GM19467 (cell line): ENCODE data around the gene MEGF6.
"Not testable (repeated sequence)": the region's sequence is repeated elsewhere in the genome, so short reads cannot be mapped to it uniquely, and the experiment has no call there.

ENCODE experiments used
- ATAC-seq: cut with Tn5 transposase; IDR thresholded peaks from one replicate; pipeline ENCODE4 v1.9.1; 2021; ENCODE audit warnings: mild to moderate bottlenecking, moderate library complexity; ENCODE audit not compliant: unreplicated experiment

The MEGF6 gene

DNA sequence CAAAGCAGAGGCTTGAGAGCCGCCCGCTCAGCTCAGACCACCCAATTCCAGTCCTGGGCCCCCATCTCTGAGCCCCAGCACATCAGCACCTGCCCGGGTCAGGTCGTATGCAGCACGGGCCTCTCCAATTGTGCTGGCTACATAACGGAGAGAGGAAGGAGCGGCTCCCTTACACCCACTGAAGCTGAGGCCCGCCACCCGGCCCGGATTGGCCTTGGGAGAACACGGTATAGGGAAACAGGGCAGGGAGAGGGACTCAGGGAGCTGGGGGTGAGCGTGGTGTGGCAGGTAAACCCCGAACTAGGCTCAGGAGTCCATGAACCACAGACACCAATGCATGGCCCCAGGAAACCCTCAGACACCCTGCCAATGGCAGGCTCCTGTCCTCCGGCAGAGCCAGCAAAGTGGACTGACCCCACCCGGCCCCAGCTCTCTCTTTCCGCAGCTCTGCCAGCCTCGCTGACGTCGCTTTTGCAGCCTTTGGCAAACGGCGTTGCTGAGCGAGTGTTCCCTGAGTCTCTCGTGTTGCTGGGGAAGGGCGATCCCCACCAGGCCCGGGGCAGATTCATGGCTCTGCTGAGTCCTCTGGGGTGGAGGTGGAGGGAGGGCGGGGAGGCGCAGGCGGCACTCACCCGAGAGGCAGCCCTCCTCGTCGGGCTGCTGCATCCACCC lies 16.5 kb downstream of the MEGF6 start:
- no peak for ATAC-seq

DNA sequence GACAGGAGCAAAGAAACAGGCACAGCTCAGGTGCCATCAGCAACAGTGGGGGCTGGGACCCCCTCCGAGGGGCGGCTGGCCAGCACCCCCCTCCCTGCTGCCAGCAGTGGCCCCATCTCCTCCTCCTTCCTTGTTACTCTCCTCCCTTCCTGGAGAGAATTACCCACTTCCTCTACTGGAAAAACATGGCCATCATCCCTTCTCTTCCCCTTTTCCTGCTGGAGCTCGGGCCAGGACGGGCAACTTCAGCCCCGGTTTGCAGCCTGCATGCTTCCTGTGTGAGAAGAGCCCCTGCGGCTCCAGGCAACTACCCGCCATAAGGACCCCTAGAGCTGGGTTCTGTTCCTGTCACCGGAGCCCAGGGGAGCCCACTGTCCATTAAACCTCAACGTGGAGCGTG lies 17.6 kb downstream of the MEGF6 start:
- no peak for ATAC-seq

DNA sequence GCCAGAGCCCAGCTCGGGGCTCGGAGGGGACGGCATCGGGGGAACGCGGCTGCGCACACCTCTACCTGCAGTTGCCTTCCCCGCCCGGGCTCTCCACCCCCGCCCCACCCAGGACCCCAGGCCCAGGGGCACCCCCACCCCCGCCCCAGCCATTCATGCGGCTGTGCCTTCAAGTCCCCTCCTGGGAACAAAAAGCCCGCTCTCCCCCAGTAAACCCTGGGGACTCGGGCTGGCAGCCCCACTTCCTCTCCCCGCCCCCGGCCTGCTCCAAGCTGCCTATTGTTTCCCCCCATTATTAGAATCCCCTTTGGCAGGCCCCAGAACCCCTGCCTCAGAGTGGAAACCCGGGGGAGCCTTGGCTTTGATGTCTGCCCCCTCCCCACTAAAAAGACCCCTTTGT lies 18.0 kb downstream of the MEGF6 start:
- ATAC-seq: no peak

DNA sequence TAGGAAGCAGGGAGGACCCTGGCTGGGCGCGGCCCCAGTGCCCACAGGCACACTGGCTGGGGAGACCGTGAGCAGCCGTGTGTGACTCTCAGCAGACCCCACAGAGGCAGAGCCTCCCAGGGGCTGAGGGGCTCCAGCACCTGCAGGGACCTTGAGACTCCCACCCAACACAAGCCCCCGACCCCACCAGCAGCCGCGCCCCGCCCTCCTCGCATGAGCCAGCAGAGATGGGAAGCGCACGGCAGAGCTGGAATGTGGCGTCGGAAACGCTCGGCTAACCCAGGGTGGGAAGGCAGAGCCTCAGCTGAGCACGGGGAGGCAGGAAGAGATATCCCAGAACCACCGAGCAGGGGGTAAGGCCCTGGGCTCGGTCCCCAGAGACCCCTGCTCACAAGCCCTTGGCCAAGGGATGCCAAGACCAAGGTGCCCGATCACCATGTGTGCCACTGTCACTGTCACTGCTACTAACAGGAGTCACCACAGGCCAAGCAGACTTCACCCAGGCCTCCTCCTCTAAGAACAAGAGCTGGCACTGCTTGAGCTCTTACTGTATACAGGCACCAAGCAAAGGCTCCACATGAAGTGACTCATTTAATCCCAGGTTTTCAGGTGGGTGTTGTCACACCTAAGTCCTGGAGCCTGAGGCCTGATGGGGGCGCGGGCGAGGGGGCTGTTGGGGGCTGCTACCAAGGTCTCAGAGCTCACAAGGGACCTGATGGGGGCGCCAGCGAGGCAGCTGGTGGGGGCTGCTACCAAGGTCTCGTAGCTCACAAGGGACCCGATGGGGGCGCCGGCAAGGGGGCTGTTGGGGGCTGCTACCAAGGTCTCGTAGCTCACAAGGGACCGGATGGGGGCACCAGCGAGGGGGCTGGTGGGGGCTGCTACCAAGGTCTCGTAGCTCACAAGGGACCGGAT lies 20.1 kb downstream of the MEGF6 start:
- ATAC-seq: no peak

DNA sequence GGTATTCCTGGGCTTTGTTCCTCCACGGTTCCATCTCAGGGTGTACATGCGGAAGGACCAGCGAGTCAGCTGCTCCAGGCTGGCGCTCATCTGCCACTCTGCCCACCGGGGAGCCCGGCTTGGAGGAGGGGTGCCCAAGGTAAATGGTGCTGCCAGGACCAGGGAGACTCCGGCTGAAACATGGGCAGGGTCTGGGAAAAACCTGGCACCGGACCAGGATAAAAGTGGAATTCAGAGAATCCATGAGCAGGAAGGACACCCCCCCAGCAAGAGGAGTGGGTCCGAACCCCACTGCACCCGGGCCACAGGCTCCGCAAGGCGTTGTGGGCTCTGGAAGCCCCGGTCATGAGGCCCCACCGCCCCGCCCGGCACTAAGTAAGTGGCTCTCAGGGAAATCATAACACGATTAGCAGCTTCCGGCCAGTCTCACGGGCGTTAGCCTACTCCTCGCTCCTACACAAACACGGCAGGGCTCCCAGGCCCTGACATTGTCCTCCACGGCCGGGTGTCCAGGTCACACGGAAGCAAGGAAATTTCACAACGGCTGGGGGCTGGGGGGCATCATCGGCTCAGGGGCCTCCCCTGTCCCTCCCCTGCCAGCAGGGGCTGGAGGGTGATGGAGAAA lies 21.1 kb downstream of the MEGF6 start:
- ATAC-seq: no peak

DNA sequence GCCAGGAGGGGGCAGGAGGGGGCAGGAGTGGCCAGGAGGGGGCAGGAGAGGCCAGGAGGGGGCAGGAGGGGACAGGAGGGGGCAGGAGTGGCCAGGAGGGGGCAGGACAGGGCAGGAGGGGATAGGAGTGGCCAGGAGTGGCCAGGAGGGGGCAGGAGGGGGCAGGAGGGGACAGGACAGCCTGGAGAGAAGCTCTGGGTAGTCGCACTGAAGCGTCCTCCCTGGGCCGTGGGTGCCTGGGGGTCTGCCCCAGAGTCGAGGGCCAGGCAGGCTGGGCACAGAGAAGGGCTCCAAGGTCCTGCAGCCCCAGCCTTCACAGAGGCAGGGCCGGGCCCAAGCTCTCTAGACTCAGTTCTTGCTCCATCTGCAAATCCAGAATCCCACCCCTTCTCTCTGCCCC lies 22.9 kb downstream of the MEGF6 start:
- ATAC-seq: no peak

DNA sequence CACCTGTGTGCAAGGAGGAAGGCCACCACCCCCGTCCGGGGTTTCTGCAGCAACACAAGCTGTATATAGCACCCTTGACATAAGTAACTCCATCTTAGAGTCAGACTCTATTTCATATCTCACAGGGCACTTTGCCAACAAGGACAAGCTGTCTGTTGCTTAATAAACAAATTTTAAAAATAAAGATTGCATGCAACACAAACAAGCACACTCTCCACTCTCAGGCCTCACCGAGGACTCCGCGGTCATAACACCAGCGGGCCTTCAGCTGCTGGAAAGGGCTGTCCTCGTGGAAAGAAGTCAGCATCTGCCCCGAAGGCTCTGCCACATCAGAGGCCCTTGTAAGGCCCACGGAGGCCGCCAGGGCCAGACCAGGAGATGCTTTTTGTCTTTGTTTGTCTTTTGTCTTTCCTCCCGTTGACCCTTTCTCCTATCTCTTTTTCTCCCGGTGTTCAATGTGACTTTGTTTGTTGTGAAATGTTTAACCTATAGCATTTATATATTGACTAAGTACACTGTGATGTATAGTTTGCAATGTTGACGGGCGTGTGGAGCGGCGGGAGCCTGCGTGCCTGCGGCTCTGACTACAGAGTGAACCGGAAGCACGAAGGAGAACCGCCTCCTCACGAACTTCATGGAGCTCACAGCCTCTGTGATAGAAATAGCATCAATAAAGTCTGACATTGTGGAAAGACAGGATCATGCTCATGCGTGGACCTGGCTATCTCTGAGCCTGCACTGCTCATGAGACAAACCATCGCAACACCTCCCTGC lies 24.1 kb downstream of the MEGF6 start:
- no peak for ATAC-seq

DNA sequence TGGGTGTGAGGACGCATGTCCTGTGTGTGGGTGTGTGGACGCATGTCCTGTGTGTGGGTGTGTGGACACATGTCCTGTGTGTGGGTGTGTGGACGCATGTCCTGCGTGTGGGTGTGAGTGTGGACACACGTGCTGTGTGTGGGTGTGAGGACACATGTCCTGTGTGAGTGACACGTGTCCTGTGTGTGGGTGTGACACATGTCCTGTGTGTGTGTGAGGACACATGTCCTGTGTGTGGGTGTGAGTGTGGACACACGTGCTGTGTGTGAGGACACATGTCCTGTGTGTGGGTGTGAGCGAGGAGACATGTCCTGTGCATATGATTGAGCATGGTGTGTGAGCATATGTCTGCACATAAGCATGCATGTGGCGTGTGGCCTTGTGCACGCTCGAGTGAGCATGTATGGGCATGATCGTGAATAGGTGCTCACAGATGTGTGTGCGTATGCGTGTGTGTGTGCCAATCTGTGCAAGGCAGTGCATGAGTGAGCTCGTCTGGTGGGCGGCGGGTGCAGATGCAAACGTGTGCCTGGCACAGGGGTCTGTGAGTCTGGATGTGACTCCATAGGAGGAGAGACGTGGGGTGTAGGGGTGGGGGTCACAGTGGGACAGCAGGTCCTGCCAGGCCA lies 25.3 kb downstream of the MEGF6 start:
- ATAC-seq: no peak

DNA sequence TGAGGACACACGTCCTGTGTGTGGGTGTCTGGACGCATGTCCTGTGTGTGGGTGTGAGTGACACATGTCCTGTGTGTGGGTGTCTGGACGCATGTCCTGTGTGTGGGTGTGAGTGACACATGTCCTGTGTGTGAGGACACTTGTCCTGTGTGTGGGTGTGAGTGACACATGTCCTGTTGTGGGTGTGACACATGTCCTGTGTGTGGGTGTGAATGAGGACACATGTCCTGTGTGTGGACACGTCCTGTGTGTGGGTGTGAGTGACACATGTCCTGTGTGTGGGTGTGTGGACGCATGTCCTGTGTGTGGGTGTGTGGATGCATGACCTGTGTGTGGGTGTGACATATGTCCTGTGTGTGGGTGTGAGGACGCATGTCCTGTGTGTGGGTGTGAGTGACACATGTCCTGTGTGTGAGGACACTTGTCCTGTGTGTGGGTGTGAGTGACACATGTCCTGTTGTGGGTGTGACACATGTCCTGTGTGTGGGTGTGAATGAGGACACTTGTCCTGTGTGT lies 25.9 kb downstream of the MEGF6 start:
- ATAC-seq: not testable (repeated sequence)

DNA sequence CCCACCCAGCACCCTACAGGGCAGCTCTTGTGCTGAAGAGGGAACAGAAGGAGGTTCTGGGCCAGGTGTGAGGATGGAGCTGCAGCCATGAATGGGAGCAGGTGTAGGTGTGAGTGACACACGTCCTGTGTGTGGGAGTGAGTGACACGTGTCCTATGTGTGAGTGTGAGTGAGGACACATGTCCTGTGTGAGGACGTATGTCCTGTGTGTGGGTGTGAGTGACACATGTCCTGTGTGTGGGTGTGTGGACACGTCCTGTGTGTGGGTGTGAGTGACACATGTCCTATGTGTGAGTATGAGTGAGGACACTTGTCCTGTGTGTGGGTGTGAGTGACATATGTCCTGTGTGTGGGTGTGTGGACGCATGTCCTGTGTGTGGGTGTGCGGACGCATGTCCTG lies 26.4 kb downstream of the MEGF6 start:
- no peak for ATAC-seq

DNA sequence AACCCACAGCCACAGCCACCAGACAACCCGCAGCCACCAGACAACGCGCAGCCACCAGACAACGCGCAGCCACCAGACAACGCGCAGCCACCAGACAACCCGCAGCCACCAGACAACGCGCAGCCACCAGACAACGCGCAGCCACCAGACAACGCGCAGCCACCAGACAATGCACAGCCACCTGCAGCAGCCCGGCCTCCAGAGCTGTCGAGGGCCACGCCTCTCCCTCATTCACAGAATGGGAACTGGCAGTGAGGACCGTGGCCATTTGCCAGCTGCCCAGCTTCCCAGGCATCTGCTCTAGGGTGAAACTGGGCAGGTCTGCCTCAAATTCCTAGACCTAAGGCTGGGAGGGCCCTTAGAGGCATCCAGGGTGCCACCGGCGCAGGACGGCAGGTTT lies 27.6 kb downstream of the MEGF6 start:
- not testable (repeated sequence) for ATAC-seq

DNA sequence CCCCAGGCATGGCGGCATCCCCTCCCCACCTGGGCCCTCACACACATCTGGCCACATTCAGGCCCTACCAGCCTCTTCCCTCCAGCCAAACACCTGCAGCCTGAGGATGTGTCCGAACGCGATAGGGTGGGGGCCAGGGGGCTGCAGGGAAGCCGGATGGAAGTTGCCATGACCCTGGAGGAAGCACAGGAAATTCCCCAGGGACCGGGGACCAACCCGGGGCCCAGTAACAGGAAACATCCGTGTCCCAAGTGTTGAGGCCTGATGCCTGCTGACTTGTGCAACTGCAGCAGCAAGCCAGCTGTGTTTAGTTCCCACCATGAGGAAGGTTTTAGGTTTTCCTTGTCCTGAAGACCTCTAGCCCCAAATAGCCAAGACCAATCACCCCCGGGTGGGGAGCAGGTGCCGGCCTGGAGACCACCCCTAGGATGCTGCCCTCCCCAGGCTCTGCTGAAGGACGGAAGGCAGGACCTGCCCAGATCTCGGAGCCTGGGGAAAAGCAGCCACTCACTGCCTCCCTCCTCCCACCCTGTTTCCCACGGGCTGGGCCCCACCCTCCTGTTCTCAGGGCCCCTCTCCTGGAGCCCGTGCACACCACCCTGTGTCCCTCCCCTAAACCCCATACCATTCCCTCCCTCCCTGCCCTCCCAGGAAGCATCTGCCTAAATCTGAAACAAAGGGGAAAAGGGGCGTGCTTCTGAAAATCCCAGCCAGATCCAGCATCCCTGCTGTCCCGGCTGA lies 29.8 kb downstream of the MEGF6 start:
- ATAC-seq: no peak

DNA sequence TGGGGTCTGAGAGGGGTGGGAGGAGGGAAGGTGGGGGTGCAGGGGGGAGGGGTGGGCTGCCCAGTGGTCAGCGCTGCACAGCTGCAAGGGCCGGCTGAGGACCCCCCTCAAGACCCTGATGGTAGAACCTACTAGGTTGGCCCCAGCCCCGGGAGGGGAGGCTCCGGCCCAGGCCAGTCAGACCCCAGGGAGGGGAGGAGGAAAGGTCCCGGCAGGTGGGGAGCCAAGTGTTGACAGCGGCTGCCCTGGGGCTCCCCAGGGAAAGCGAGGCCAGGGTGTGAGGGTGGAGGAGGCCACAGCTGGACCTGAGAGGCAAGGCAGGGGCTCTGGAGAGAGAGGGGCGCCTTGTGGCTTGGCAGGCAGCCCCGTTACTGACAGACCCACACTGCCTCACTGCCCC lies 31.1 kb downstream of the MEGF6 start:
- no peak for ATAC-seq

DNA sequence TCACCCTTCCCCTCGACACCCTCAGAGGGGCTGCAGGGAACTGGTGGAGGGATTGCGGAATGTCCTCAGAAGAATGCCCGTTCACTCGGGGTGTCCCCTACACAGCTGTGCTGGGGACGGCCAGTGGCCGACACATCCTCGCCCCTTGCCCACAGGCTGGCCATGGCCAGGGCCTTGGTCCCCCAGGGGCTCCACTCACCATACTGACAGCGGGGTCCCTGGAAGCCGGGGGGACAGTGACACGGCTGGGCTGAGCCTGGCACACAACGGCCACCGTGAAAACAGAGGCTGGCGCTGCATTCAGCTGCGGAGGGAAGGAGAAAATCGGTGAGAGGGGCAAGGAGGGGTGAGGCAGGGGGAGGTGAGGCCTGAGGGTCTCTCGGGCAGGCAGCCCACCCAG lies 31.7 kb downstream of the MEGF6 start:
- no peak for ATAC-seq

DNA sequence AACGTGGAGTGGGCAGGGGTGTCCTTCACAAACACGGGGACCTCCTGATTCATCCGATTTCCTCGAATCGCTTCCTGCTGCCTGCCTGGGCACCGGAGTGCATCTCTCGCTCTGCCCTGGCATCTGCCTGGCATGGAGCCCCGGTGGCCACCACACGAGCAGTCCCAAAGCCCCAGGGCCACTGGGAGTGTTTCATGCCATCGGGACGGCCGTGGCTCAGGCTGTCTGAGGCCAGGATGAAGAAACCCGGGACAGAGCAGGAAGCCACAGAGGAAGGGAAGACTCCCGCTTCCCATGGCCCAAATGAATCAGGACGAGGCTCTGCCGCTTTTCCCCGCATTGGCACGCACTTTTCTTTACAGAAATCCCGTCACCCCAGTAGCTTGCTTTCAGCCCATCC lies 32.4 kb downstream of the MEGF6 start:
- ATAC-seq: no peak

DNA sequence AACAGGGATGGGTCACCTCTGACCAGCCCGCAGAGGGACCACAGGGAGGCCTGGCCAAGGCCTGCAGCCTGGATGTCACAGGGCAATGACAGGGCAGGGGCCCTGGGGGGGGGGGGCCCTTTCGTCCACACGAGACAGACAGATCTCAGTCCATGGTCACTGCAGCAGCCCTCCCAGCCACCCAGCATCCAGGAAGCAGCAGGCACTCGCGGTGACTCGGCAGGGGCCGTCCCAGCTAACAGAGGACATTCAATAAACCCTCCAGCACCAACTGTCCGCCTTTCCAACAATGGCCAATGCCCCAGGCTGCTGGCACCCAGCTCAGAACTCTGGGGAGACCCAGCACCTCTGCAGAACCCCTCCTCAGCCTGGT lies 32.9 kb downstream of the MEGF6 start:
- ATAC-seq: no peak

DNA sequence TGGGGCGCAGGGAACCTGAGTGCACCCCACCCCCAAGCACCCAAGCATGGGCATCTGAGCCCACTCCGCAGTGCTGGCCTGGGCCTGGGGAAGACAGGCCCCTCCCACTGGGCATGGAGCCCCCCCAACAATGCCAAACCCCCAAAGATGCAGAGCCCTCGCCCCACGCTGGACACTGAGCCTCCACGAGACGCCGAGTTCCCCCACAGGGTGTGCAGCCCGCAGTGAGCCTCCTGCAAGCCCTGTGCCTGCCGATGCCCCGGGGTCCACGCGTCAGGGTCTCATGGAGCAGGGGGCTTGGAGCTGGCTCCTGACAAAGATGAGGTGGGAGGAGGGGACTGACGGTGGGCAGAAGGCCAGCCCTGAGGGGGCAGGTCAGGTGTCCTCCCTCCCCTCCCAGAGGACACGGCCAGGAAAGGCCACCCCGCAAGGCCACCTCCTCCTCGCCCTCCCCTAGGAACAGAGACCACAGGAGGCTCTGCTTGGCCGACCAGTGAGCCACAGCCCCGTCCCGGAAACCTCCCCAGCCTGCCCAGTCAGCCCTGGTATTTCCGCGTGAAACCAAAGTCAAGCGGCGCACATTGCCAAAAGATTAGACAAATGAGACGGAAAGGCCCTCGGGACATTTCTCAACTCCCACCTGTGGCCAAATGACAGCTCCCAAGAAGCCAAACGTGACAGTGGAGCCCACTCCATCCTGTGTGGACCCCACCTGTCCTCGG lies 33.4 kb downstream of the MEGF6 start:
- no peak for ATAC-seq

DNA sequence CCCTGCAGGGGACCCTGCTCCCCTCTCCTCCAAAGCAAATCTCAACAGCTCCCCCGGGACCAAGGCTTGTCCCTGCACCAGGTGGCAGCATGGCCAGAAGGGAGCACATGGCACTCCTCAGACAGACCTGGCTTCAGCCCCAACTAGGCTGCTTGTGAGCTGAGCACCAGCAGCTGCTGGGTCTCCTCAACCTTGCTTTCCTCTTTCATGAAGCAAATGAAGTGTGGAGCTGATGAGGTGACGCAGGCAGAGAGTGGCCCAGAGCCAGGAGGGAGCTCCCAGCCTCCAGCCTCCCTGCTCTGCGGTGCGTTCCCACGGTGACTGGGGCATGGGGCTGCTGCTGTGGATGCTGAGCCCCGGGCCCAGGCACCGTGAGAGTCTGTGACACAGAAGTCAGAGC lies 34.0 kb downstream of the MEGF6 start:
- ATAC-seq: no peak

DNA sequence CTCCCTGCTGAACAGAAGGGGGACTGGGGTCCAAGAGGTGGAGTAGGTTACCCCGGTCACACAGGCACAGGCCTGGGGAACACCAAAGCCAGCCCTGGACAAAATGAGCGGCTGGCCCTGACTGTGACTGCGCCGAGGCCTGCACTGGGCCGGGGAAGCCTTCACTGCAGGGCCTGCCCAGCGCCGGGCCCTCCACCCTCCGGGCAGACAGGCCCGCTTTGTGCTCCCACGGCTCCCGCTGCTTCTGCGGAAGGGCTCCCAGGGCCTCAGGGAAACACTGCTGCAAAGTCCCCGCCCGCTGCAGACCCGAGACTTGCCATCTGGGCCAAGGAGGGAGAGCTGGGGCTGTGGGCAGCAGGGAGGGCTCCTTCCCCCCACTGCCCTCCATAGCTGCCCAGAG lies 35.3 kb downstream of the MEGF6 start:
- no peak for ATAC-seq
